Endothelial cell of umbilical vein (primary cell): ENCODE results near the gene INS.

ENCODE experiments used
- CTCF ChIP-seq, 2 donors: IDR thresholded peaks; 1 replicate in 1 of 2; 2 replicates in 1 of 2; pipeline ENCODE4 v1.5.1; 2011; ENCODE audit warnings: low read length in 2 of 2, mild to moderate bottlenecking in 2 of 2, moderate library complexity in 2 of 2, control low read depth in 1 of 2, inconsistent platforms in 1 of 2, low read depth in 1 of 2; ENCODE audit not compliant: insufficient read depth in 1 of 2; ENCODE audit errors: extremely low read depth in 1 of 2
- EZH2 ChIP-seq: IDR thresholded peaks from 2 replicates; pipeline ENCODE4 v1.6.1; 2012; ENCODE audit warnings: borderline replicate concordance, low read depth, mild to moderate bottlenecking, moderate library complexity, low read length, inconsistent platforms; ENCODE audit not compliant: severe bottlenecking
- POLR2A ChIP-seq: IDR thresholded peaks from 2 replicates; pipeline ENCODE4 v1.6.1; 2012; ENCODE audit warnings: low read depth, mild to moderate bottlenecking, control low read depth, low read length
- POLR2AphosphoS5 ChIP-seq: IDR thresholded peaks from 2 replicates; pipeline ENCODE4 v1.6.1; 2012; ENCODE audit warnings: low read depth, mild to moderate bottlenecking, control low read depth, low read length, moderate library complexity; ENCODE audit not compliant: insufficient read depth

- TF ChIP-seq CTCF (IDR thresholded peaks at IDR 0.05; ENCODE audit: extremely low read depth in 1 of 2, insufficient read depth in 1 of 2, low read depth in 1 of 2, low read length in 2 of 2) (no peak), POLR2A (no peak), POLR2AphosphoS5 (no peak), EZH2 (no peak)
Observed at GRCh38 chr11:2154195-2154585, 6.8 kb downstream of the INS start.
